Measurements from ENCODE around the gene ABCC1. TPM values are rescaled to one million over a fixed set of nuclear protein-coding genes. Genes with fewer than 3 reads are reported as not detected.

Gene ABCC1
- total RNA-seq, 1 experiment from 2014 or later = 139 TPM

DNA sequence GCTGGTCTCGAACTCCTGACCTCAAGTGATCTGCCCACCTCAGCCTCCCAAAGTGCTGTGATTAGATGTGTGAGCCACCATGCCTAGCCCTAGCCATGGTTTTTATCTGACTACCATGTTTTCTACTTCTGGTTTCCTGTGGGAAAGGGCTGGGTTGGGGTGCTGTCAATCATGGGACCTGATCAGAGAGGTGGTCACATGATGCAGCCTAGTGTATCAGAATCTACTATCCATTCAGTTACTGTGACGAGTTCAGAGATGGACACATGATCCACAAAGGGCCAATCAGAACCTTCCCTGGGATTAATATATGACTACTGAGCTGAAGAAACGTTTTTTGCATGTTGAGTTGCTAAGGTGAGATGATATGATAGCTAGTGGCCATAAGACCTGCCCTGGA is 214.8 kb downstream of the ABCC1 start:
- CTCF ChIA-PET = interaction anchor here (0.6 kb wide), 1 partner anchor 1092 kb away, joined by 5 read pairs; no protein-coding TSS in a partner anchor
- no peak overlapping the region for H3K4me3 ChIP-seq
- no peaks in the 10 kb centered on the region for H3K4me1 ChIP-seq (replicated peaks; ENCODE audit: insufficient read depth)
- no peaks in the 10 kb centered on the region for H3K79me2 ChIP-seq (ENCODE audit: low read depth)
- no peaks in the 10 kb centered on the region for H4K20me1 ChIP-seq (ENCODE audit: insufficient read depth)
- H3K27ac ChIP-seq = no peak overlapping the region
- TF ChIP-seq, protein P1, sequence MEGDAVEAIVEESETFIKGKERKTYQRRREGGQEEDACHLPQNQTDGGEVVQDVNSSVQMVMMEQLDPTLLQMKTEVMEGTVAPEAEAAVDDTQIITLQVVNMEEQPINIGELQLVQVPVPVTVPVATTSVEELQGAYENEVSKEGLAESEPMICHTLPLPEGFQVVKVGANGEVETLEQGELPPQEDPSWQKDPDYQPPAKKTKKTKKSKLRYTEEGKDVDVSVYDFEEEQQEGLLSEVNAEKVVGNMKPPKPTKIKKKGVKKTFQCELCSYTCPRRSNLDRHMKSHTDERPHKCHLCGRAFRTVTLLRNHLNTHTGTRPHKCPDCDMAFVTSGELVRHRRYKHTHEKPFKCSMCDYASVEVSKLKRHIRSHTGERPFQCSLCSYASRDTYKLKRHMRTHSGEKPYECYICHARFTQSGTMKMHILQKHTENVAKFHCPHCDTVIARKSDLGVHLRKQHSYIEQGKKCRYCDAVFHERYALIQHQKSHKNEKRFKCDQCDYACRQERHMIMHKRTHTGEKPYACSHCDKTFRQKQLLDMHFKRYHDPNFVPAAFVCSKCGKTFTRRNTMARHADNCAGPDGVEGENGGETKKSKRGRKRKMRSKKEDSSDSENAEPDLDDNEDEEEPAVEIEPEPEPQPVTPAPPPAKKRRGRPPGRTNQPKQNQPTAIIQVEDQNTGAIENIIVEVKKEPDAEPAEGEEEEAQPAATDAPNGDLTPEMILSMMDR (conservative IDR thresholded peaks at IDR 0.05) = no peak
- no peak for TF ChIP-seq EZH2 (IDR thresholded peaks at IDR 0.05; ENCODE audit: low read depth)
- DNase-seq = no peak
- no peaks in the 10 kb centered on the region for H3K27me3 ChIP-seq (ENCODE audit: insufficient read depth, low read depth)
- POLR2A ChIA-PET (ENCODE audit: unreplicated experiment) = no interaction called here
- H2AFZ ChIP-seq = no peak overlapping the region
- H3F3A ChIP-seq (ENCODE audit: insufficient read depth, low read depth) = no peaks in the 10 kb centered on the region
- no peaks in the 10 kb centered on the region for H3K36me3 ChIP-seq (ENCODE audit: low read depth)
- no peaks in the 10 kb centered on the region for H3K9me2 ChIP-seq (ENCODE audit: insufficient read depth)
- H3K4me2 ChIP-seq = no peak overlapping the region
- no TSS peak for BruUV-seq (replicated peaks)
- intact Hi-C loops (cut with micrococcal nuclease; ENCODE audit: unreplicated experiment) = no loop called here
- H3K9me3 ChIP-seq (ENCODE audit: insufficient read depth, low read depth) = no peaks in the 10 kb centered on the region

DNA sequence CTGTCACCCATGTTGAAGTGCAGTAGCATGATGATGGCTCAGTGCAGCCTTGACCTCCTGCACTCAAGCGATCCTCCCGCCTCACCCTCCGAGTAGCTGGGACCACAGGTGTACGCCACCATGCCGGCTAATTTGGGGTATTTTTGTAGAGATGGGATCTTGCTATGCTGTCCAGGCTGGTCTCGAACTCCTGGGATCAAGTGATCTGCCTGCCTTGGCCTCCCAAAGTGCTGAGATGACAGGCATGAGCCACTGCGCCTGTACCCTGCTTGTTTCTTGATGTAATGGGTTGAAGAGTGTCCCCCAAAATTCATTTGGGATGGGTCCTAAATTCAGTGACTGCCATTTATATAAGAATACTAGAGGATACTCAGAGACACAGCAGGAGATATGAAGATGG is 216.7 kb downstream of the ABCC1 start:
- H3K4me2 ChIP-seq = no peak overlapping the region
- H3F3A ChIP-seq (ENCODE audit: insufficient read depth, low read depth) = no peaks in the 10 kb centered on the region
- H3K9me3 ChIP-seq (ENCODE audit: insufficient read depth, low read depth) = no peaks in the 10 kb centered on the region
- intact Hi-C loops (cut with micrococcal nuclease; ENCODE audit: unreplicated experiment) = no loop called here
- H3K27me3 ChIP-seq (ENCODE audit: insufficient read depth, low read depth) = no peaks in the 10 kb centered on the region
- H3K79me2 ChIP-seq (ENCODE audit: low read depth) = no peaks in the 10 kb centered on the region
- H3K27ac ChIP-seq = no peak overlapping the region
- no peaks in the 10 kb centered on the region for H3K36me3 ChIP-seq (ENCODE audit: low read depth)
- no peaks in the 10 kb centered on the region for H3K9me2 ChIP-seq (ENCODE audit: insufficient read depth)
- no peak for DNase-seq
- BruUV-seq (replicated peaks) = no TSS peak
- TF ChIP-seq, protein P1 (conservative IDR thresholded peaks at IDR 0.05) = no peak
- TF ChIP-seq EZH2 (IDR thresholded peaks at IDR 0.05; ENCODE audit: low read depth) = no peak
- CTCF ChIA-PET = no interaction called here
- H3K4me3 ChIP-seq = no peak overlapping the region
- no peak overlapping the region for H2AFZ ChIP-seq
- no peaks in the 10 kb centered on the region for H3K4me1 ChIP-seq (replicated peaks; ENCODE audit: insufficient read depth)
- no peaks in the 10 kb centered on the region for H4K20me1 ChIP-seq (ENCODE audit: insufficient read depth)
- POLR2A ChIA-PET (ENCODE audit: unreplicated experiment) = no interaction called here

DNA sequence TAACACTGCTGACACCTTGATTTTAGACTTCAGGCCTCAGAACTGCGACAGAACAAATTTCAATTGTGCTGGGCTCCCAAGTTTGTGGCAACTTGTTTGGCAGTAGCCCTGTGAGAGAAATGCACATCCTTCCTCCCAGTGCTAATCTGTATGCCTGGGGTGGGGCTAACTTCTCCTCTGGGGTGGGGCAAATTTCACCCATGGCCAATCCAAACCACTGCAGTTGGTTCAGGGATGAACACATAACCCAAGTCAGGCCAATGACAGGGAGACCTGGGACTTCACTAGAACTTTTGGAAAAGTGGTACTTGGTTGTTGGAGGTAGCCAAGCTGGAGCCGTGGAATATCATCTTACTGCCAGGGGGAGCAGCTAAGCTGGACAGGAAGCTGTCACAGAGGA is 217.5 kb downstream of the ABCC1 start:
- Histone ChIP-seq H4K20me1 (ENCODE audit: insufficient read depth) (no peaks in the 10 kb centered on the region), H3K36me3 (ENCODE audit: low read depth) (no peaks in the 10 kb centered on the region), H3K4me3 (no peak overlapping the region), H3K4me2 (no peak overlapping the region), H2AFZ (no peak overlapping the region), H3F3A (ENCODE audit: insufficient read depth, low read depth) (no peaks in the 10 kb centered on the region), H3K4me1 (replicated peaks; ENCODE audit: insufficient read depth) (no peaks in the 10 kb centered on the region), H3K79me2 (ENCODE audit: low read depth) (no peaks in the 10 kb centered on the region), H3K27ac (no peak overlapping the region), H3K27me3 (ENCODE audit: insufficient read depth, low read depth) (no peaks in the 10 kb centered on the region), H3K9me3 (ENCODE audit: insufficient read depth, low read depth) (no peaks in the 10 kb centered on the region), H3K9me2 (ENCODE audit: insufficient read depth) (no peaks in the 10 kb centered on the region)
- BruUV-seq (replicated peaks) = no TSS peak
- intact Hi-C loops (cut with micrococcal nuclease; ENCODE audit: unreplicated experiment) = no loop called here
- ChIA-PET CTCF (interaction anchor here (0.6 kb wide), 1 partner anchor 408 kb away, joined by 5 read pairs; no protein-coding TSS in a partner anchor), POLR2A (ENCODE audit: unreplicated experiment) (no interaction called here)
- no peak for DNase-seq
- TF ChIP-seq, protein P1 (conservative IDR thresholded peaks at IDR 0.05) = no peak
- TF ChIP-seq EZH2 (IDR thresholded peaks at IDR 0.05; ENCODE audit: low read depth) = no peak
